GM18951 (cell line): ENCODE measurements around the gene P3H2.

Experiments used
- POLR2A ChIP-seq: IDR thresholded peaks from 4 replicates; pipeline ENCODE4 v1.6.1; 2011; ENCODE audit warnings: mild to moderate bottlenecking; ENCODE audit not compliant: insufficient read length, insufficient read depth; ENCODE audit errors: extremely low read depth
- in situ Hi-C: fragments of 300-500 bp; cut with MboI; formaldehyde crosslinking; loops from one replicate; pipeline ENCODE4 v1.12.0; 2022; ENCODE audit warnings: low sequenced_read_pairs, mixed read lengths, inconsistent platforms; ENCODE audit not compliant: unreplicated experiment

P3H2 gene

GRCh38 chr3:190118438-190118837 is 2.3 kb downstream of the P3H2 start:
- TF ChIP-seq POLR2A: no peak
- in situ Hi-C loops: no loop called here

DNA sequence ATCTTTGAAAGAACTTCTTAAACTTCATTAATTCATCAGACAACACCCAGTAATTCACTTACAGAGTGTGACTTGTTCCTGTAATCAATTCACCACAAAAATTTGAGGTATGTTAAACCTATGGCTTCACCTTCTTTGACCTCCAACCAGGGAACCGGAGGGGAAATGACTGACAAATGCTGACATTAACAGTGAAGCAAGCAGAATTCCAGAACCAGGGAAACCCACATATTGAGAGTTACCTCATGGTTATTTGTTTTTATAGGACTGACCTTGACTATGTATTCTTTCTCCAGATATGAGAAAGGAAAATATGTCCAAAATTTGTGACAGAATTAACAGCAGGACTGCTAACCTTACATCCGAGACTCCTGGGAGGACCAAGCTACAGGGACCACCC is 2.7 kb downstream of the P3H2 start:
- TF ChIP-seq POLR2A: no peak

DNA sequence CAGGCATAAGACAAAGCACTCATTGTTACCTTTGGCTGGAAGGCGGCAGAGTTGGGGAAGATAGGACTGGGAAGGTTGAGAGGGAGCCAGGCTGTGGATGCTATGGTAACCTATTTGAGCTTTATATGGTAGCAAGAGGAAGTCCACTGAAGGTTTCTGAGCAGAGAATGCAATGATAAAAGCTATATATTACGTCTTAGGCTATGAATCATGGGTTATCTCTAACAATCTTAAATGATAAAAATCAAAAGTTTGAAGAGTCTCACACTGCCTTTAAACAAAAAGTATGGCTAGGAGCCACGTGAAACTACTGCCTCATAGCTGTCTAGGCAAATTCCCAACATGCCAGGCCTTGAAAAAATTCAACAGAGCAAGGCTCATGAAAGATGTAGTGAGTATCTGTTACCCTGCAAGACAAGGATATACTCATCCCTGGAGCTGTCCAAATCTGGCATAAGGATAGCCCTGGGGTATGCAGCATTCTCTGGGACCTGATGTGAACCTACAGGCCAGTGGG is 4.1 kb downstream of the P3H2 start:
- in situ Hi-C loops: no loop called here
- no peak for TF ChIP-seq POLR2A

More for the DNA sequence above, 2.7 kb downstream of the P3H2 start:
- in situ Hi-C loops: no loop called here

DNA sequence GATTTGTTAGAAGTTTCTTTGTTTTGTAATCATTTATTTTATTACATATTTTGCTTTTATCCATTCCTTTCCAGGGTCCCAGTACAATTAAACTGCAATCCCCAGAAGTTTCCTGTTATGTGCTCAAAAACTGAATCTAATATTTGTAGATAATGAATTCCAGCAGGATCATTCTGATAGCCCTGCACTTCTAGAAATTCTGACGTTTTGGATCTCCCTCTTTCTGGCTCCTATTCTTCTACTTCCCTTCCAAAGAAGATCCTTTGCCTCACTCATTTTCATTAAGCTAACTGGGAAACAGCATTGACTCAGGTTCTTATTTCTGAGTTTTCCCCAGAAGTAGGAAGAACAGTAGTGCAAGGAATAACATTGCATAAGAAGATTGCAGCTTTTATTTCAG is 9.9 kb downstream of the P3H2 start:
- in situ Hi-C loops: no loop called here

GRCh38 chr3:190109441-190109840 is 11.3 kb downstream of the P3H2 start:
- in situ Hi-C loops: no loop called here
- no peak for TF ChIP-seq POLR2A

More for the DNA sequence above, 9.9 kb downstream of the P3H2 start:
- no peak for TF ChIP-seq POLR2A

DNA sequence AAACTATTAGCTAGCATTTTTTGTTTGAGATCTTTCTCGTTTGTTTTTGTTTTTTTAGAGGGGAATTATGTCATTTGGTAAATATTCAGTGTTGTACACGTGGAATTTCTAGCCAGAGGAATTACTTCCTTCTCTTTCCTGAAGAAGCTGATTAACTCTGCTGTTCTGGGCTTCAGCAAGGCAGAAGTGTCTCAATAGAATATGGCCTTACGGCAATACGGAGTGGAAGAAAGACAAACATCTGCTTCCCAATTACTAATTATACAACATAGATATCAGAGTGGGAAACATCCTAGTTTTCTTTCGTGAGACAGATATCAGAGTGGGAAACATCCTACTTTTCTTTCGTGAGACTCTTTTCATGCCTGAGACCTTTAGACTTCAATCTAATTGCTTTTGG is 11.9 kb downstream of the P3H2 start:
- TF ChIP-seq POLR2A: no peak
- in situ Hi-C loops: no loop called here

DNA sequence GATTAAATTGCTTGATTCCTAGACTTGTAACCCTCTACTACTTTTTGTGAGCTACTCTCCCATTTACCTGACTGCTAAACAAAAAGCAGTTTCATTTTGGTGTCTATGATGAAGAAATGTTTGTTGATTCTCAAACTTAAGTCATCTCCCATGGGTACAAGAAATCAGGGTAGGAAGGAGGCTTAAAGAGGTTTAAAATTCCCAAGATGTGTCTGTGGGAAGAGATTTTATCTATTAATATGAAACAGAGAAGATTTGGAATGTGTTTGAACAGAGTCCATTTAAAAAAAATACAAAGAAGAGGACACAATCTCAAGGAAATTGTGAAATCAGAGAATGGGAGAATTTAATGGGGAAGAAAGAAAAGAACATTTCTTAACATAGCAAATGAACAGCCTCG is 14.8 kb downstream of the P3H2 start:
- TF ChIP-seq POLR2A: no peak
- in situ Hi-C loops: no loop called here

GRCh38 chr3:190101320-190102011 is 19.2 kb downstream of the P3H2 start:
- in situ Hi-C loops: no loop called here

GRCh38 chr3:190099099-190099498 is 21.6 kb downstream of the P3H2 start:
- in situ Hi-C loops: no loop called here
- TF ChIP-seq POLR2A: no peak

More at GRCh38 chr3:190101320-190102011, 19.2 kb downstream of the P3H2 start:
- TF ChIP-seq POLR2A: no peak

- in situ Hi-C loops: no loop called here
- TF ChIP-seq POLR2A: no peak
Measured at GRCh38 chr3:190097617-190098016, 23.1 kb downstream of the P3H2 start.

DNA sequence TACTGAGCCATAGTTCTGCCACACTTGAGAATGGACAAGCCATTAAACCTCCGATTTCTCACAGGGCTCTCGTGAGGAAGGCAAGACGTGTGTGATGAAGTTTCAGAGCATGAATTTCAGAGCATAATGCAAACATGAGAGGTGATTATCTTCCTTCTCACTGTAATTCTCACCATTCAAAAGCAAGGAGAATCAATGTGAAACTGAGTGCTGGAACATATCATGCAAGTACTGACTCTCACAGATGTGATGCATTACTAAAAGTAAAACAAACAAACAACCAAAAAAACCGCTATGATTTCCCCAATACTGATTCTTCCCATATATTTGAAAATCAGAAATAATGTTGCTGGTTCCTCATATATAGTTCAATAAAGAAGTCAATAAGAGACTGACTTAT is 23.7 kb downstream of the P3H2 start:
- no peak for TF ChIP-seq POLR2A
- in situ Hi-C loops: no loop called here

DNA sequence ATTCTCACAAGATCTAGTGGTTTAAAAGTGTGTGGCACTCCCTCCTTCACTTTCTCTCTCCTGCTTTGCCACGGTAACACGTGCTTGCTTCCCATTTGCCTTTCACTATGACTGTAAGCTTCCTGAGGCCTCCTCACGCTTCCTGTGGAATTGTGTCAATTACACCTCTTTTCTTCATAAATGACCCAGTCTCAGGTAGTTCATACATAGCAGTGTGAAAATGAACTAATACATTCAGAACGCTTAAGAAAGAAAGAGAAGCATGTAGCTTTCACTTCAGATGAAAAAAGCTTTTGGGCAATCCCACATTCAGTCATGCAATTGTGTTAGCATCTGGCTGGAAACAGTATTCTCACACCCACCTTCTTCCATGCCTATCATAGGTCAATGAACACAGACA is 24.4 kb downstream of the P3H2 start:
- no peak for TF ChIP-seq POLR2A
- in situ Hi-C loops: no loop called here

DNA sequence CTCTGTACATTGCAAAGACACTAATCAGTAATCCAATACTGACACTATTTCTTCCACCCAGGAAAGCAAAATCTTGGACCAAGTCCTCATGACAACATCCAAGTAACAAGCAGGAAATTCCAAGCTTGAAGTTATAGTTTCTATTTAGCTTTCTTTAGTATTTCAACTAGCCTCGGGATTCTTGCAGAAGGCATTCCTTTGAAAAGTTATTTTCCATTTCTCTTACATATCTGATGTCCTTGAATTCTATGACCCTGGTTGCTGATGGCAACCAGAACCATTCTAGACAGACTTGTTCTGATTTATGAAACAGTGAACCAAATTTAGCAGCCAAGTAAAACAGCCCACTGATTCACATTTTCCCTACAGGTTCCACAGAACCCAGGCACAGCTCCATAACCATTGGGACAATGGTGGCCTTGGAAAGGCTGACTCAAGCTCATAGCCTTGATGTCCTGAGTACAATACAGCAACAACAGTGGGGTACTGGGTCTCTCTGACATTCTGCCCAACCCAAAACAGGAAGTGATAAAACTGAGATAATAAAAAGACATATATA is 26.5 kb downstream of the P3H2 start:
- TF ChIP-seq POLR2A: no peak
- in situ Hi-C loops: no loop called here

- in situ Hi-C loops: no loop called here
Measured at GRCh38 chr3:190092250-190092649, 28.4 kb downstream of the P3H2 start.

More at GRCh38 chr3:190092250-190092649, 28.4 kb downstream of the P3H2 start:
- no peak for TF ChIP-seq POLR2A
